CMK (cell line): ENCODE measurements around the gene AVPR1A.
"Not testable (repeated sequence)": the region's sequence is repeated elsewhere in the genome, so short reads cannot be mapped to it uniquely, and the experiment has no call there.

Experiments used
- DNase-seq: peaks from one replicate; pipeline ENCODE4 v3.0.0-alpha.2; 2010; ENCODE audit warnings: low read depth

The AVPR1A gene

DNA sequence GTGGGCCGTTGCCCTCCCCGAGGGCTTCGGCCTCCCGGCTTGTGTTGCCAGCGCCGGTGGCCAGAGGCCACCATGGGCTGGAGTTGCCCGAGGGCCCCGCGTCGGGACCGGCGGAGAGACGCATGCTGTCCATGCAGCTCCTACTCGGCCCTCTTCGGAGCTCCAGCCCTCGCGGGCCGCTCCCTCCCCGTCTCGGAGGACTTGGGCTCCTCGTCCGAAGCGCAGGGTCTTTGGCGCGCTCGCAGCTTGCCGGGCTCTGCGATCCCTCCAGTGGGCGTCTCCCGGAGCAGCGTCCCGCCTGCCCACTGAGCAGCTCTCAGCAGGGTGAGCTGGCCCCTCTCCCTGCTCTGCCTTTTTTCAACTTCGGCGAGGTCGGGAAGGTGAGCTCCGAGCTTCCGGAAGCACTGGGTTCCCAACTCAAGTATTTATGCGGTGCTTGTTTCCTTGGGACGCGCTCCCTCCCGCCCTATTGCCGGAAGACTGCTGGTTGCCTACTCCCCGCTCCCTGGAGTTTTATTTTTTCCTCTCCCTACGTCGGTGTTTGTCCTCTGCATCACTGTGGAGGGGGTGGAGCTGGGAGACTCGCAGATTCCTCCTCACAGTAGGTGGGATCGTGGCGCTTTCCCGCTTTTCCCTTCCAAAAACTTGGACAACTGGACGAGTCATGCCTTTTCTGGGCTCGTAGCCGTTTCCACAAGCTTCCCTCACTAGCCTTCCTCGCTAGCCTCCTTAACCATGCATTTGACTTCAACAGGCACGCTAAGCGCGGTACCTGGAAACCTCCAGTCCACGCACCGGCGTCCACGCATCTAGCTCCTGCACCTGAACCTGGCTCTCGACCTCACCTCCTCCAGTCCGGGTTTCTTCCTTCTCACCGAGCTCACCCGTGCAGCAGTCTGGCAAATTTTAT, at the start of gene AVPR1A:
TSS of gene AVPR1A (minus strand) at position 489 of the 910 bp plus-strand sequence. CDS start at position 124, 365 bp downstream.
- DNase-seq, result no peak

DNA sequence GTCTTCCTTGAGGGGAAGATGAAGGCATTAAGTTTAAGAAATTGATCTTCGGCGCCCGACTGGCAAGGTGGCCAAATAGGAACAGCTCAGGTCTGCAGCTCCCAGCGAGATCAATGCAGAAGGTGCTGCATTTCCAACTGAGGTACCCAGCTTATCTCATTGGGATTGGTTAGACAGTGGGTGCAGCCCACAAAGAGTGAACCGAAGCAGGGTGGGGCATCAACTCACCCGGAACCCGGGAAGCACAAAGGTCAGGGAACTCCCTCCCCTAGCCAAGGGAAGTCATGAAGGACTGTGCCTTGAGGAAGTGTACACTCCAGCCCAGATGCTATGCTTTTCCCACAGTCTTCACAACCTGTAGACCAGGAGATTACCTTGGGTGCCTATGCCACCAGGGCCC, 45.2 kb upstream of the AVPR1A start:
- DNase-seq, result no peak

DNA sequence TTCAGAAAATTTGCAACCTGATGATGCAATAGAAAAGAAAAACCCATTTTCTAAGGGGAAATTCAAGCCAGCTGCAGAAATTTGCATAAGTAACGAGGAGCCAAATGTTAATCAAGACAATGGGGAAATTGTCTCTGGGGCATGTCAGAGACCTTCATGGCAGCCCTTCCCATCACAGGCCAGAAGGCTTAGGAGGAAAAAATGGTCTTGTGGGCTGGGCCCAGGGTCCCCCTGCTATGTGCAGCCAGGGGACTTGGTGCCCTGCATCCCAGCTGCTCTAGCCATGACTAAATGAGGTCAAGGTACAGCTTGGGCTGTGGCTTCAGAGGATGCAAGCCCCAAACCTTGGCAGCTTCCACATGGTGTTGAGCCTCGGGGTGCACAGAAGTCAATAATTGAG, 28.2 kb upstream of the AVPR1A start:
- DNase-seq, result no peak

DNA sequence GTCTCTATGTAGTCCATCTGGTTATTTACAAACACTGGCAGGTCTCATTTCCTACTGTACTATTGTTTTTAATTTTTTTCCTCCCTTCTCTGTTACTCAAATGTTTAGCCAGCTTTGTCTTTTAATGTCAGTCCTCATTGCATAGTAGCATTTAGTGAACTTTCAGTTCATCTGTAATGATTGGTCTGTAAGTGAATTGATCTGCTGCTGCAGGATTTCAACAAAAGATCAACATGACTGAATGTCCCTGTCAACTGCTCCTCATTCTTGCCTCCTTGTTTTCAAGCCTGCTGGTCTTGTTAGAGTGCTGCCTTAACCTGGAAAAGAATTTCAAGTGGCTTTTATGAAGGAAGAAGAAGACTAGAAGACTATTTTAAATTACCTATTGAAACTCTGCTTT, 19.3 kb upstream of the AVPR1A start:
- DNase-seq, result no peak

DNA sequence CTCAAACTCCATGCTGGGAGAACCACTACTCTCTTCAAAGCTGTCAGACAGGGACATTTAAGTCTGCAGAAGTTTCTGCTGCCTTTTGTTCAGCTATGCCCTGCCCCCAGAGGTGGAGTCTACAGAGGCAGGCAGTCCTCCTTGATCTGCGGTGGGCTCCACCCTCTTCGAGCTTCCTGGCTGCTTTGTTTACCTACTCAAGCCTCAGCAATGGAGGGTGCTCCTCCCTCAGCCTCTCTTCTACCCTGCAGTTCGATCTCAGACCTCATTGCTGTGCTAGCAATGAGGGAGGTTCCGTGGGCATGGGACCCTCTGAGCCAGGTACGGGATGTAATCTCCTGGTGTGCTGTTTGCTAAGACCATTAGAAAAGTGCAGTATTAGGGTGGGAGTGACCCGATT, 16.7 kb upstream of the AVPR1A start:
- DNase-seq, result not testable (repeated sequence)

DNA sequence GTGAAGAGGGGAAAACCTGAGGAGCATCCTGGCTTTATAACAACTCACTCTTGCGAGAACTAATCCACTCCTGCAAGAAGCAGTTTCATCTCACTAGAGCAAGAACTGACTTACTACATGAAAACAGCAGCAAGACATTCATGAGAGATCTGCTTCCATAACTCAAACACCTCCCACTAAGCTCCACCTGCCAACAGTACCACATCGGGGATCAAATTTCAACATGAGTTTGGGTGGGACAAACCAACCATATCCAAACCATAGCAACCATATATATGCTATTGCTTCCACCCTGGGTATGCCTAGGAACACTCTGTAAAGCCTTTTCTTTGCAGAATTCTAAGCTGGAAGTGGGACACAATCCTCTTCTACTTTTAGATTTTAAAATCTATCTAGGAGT, 13.9 kb upstream of the AVPR1A start:
- no peak for DNase-seq

DNA sequence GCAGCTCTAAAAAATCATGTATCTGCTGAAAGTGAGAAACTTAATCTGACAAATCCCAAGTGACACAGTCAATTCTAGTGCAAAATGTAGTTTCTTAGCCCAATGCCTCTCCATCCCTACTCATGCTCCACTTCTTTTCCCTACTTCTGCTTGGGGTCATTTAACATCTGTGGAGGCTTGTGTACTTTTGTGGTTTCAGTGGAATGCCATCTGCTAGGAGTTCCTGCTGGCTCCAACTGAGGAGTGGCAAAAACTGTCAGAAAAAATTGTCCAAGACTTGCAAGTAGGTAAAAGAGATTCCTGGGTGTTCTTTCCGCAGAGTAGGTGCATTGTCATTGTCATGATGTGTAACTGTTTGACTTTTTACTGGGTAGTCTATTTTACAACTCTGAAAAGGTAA, 12.5 kb upstream of the AVPR1A start:
- no peak for DNase-seq

DNA sequence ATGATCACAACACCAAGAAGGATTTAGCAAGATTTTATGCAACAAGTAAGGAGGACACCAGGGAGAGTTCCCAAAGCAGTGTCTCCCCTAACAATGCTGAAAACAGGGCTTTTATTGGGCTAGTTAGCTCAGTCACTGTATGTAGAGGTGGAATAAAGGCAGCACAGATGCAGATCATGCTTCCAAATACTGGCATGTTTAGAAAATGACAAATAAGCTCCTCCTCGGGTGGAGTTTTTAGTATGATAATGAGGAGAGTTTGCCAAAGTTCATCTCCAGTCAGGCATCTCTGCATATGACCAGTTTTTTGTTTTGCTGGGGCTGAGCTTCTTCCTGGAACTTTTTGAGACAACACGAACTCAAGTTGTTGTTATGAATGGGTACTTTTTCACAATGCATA, 4.4 kb upstream of the AVPR1A start:
- no peak for DNase-seq

DNA sequence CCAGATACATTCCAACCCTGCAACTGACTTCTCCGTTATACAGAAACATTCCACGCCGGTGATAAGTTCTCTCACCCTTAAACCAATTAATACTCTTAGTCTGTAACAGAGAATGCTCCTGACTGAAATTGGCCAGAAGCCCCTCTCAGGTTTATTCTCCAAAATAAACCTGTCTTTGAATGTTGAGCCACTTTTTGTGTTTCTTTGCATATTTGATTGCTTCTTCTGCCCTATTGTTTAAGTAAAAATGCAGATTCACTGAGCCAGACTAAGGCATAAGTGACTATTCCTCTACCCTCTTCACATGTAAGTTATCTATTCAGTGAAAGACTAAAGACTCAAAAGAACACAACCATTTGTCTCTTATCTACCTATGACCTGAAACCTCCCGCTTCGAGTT, 3.6 kb upstream of the AVPR1A start:
- no peak for DNase-seq

DNA sequence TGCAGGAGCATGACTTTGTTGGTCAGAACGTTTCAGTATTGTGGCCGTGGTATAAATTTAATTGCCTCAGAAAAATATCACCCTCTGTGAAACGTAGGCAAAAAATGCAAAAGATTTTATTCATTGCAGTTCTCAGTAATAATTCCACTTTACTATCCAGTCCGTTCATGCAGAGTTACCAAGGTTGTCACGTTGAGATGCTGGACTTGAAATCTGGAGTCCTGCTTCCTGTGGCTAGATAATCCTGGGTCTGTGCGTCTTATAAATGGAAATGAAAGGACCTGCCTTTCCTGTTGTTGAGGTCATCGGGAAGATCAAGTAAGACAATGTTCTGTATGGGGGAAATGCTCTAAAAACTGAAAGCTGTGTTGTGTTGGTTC, 1.3 kb upstream of the AVPR1A start:
- no peak for DNase-seq

DNA sequence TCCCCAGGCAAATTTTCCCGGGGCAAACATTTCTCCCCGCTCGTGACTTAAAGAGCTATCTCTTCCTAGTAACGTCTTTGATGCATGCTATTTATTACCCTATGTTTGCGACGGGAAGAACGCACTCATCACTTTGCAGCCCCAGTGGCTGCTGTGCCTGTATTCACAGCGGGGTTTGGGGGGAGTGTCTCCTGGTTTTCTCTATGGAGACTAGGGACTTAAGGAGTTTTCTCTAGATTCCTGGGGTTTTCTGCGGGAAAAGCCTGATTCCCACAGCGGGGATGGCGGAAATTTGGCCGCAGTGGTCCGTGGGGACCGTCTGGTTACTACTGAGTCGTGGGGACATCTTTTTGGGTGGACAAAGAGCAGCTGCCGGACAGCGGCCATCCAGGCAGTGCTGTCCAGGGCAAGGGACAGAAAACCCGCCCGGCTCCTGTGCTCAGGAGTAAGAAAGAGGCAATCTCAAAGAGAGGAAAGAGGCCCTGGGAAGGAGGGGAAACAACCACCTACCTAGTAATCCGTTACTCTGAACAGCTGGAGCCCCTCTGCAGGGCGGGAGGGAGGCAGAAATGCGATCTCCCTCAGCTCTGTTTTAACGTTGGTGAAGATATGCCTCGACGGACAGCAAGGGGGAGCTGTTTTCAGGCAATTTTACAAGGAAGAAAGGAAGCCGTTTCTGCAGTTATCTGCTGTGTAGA, 771 bp upstream of the AVPR1A start:
- peak; percentile 4 for DNase-seq

DNA sequence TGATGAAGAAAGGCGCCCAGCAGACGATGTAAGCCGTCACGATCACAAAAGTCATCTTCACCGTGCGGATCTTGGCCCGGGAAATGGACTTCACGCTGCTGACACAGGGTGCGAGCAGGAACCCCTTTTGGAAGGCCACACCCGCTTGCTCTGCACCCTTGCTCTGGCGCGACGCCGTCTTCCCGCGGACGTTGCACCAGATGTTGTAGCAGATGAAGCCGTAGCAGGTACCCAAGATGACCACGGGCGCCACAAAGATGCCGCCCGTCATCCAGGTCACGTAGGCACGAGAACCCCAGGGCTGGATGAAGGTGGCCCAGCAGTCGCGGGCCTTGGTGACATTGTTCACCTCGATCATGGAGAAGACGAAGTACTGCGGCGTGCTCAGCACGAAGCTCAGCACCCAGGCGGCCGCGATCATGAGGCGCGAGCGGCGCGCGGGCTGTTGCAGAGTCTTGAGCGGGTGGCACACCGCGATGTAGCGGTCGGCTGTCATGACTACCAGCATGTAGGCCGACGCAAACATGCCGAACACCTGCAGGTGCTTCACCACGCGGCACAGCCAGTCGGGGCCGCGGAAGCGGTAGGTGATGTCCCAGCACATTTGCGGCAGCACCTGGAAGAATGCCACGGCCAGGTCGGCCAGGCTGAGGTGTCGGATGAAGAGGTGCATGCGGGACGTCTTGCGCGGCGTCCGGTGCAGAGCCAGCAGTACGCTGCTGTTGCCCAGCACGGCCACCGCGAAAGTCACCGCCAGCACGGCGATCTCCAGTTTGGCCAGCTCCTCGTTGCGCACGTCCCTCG, 890 bp downstream of the AVPR1A start:
- DNase-seq, result no peak

DNA sequence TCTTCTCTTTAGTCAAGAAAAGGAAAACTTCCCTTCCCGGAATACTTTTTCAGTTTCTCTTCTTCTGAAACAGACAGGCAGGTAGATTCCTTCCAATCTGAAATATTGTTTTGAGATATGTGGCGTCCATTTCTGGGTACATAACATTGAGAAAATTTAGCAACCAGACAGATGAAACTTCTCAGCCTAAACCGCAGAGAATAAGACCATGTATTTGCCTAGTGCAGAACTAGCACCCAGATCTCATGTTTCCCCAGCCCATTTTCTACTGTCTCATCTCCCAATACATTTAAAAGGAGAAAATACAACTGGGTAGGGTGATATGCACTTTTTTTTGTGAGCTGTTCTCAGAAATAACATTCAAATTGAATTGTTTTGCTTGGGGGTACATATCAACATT, 6.4 kb downstream of the AVPR1A start:
- DNase-seq, result no peak

DNA sequence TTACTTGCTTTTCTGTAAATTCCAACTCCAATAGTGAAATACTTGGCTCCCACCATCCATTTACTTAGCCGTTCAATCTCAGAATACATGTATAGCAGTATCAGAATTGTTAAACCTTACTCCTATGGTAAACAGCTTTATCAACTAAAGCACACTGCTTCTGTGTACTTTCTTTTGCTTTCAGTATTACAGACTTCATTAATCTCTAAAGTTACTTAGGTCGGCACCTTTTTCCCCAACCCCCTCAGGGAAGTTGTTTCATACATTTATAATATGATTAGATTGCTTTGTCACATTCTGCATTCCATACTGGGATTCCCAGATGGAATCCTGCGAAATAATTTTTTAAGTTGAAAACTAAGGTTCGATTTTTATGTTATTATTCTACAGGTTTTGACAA, 12.5 kb downstream of the AVPR1A start:
- no peak for DNase-seq

DNA sequence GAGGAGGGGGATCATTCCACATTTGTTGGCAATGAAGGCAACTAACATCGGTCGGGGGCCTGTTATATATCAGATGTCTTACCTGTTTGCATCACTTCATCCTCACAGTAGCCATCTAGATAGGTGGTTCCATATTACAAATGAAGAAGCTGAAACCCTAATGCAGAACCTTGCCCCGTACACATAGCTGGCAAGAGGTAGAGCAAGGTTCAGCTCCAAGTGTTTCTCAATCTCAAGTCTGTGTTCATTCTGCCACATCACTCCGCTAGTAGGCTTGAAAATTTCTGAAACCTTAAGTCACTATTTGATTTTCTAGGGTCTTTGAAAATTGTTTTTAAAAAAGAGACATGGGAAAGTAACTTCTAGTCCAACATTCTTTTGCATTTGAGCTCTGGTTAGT, 17.0 kb downstream of the AVPR1A start:
- no peak for DNase-seq

DNA sequence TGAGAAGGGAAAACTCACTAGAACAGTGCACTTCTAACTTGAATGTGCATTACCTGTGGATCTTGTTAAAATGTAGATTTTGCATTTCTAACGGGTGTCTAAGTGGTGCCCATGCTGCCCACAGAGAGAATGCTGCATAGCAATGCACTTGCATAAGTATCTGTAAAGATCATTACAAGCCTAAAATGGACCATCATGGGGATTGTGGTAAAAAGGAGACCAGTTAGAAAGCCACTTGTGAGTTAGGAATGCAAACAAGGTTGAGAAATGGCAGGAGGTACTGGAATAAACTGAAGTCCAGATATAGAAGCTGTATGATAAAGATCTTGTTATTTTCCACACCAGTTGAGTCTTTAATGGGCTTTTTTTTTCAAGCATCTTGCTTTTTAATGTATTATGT, 18.8 kb downstream of the AVPR1A start:
- DNase-seq, result no peak

DNA sequence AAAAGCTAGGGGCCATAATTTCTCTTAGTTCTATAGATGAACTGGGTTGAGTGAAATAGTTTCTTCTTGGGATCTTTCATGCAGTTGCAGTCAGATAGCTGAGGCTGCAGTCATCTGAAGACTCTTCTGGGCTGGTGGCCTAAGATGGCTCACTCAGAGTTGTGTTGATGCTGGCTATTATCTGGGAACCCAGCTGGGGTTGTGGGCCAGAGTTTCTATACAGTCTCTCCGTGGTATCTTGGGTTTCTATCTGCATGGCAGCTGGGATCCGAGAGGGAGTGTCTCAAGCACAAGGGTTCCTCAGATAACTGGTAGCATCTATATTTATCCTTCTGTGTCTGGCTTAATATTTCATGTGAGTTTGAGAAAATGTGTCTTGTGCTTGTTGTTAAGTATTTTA, 21.1 kb downstream of the AVPR1A start:
- DNase-seq, result peak; percentile 77

DNA sequence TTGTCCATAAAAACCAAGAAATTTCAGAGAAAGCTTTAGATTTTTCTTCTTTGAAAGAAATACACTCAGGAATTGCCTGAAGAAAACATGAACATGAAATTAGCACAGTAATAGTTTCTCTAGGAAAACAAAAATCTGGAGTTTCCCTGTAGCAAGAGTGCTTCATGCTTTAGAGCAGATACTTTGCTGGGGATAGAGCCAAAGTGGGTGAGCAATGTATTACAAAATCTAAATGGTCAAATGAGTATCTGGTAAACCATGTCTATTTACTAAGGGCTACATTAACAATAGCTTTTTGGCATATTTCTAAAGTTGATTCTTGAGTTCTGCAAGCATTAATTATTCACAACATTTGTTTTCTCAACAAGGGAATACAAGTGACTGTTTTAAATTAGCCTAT, 26.2 kb downstream of the AVPR1A start:
- no peak for DNase-seq

DNA sequence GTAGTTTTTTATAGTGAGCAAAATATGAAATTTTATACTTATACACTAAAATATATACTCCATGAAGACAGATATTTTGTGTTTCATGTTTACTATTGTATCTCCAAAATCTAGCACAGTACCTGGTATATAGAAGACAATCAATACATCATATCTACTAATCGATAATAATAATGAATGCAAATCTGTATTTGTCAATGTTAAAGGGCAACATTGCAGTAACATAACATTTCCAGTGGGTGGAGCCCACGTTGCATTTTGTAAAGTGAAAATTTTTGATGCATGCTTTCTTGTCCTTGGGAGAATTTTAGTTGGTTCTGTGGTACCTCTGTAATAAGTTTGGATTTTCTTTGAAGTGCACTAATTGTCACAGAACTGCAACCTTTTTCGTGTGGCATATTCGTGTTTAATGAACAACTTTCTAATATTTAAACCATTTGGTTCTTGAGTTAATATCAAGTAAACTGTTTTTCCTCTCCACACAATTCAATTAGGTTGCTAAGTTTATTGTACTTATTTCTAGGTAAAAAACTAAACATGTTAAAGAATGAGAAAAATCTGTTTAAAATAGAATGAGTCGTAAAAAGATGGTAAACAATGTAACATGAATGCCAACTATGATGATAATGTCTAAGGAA, 47.4 kb downstream of the AVPR1A start:
- no peak for DNase-seq

DNA sequence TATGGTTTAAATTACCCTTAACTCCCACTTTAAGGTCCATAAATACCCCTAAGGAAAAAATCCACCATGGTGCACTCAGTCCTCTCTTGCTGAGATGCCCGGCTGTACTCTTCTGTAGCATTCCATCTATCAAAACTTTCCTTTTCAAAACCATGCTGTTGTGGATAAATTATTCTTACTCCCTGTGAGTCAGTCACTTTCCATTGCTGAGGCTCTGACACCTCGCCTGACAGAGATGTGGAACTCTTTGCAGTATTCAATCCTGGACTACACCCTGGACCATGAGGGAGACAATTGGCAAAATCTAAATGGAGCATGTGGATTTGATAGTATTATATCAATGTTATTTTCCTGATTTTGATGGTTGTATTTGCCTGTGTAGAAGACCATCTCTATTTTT, 49.1 kb downstream of the AVPR1A start:
- no peak for DNase-seq

DNA sequence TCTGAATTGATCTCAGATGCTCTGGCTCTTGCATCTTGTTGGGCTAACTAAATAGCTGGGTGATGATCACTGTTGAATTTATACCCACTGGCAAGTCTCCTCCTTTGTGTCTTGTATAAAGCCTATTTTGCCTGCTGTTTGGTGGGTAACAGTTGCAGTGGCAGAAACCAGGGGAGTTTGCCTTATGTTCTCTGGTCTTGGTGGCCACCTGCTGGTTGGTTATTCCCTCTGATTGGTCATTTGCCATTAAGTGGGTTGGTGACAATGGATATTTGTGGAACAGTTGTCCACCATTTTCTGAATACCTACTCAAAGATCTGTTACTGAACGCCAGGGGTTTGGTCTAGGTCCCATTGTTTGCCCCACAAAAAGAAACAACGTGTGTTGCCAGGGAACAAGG, 52.1 kb downstream of the AVPR1A start:
- no peak for DNase-seq

DNA sequence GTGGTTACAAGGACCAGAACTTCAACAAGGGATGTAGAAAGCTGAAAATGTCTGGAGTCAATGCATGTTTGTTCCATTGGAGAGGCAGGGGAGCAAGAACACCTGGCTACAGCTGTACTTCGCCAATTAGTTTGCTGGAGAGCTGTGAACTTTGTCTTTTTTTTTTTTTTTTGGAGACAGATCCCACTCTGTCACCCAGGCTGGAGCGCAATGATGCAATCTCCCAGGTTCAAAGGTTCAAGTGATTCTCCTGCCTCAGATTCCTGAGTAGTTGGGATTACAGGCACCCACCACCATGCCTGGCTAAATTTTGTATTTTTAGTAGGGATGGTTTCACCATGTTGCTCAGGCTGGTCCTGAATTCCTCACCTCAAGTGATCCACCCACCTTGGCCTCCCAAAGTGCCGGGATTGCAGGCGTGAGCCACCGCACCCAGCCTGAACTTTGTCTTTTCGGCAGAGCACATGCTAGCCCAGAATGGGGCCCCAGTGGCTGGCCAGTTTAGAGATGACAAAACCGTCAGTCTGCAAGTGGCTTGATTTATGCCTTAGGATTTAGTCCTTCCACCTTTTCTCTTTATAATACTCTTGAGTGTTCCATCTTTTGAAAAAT, 55.5 kb downstream of the AVPR1A start:
- DNase-seq, result no peak
